GM18505 (cell line): ENCODE data around the gene DNASE1L1.

Source experiments
- ATAC-seq: cut with Tn5 transposase; IDR thresholded peaks from one replicate; pipeline ENCODE4 v1.9.1; 2021; ENCODE audit not compliant: unreplicated experiment
- POLR2A ChIP-seq: IDR thresholded peaks from 4 replicates; pipeline ENCODE4 v1.6.1; 2011; ENCODE audit warnings: borderline replicate concordance; ENCODE audit not compliant: insufficient read depth, insufficient read length; ENCODE audit errors: extremely low read depth

The DNASE1L1 gene

GRCh38 chrX:154378799-154379568 lies 30.1 kb downstream of the DNASE1L1 start, which contains the start of gene EMD:
EMD (plus strand) TSS chrX:154379295; CDS start chrX:154379485, 190 bp downstream.
- peak; percentile 75 for ATAC-seq
- TF ChIP-seq POLR2A: peak; percentile 66

- peak; percentile 55 for TF ChIP-seq POLR2A
- peak; percentile 0 for ATAC-seq
Observed at GRCh38 chrX:154378059-154378798, 30.8 kb downstream of the DNASE1L1 start.

GRCh38 chrX:154376774-154377173 lies 32.3 kb downstream of the DNASE1L1 start:
- TF ChIP-seq POLR2A: no peak
- ATAC-seq: no peak

- no peak for ATAC-seq
- no peak for TF ChIP-seq POLR2A
Observed at GRCh38 chrX:154375156-154375504, 33.9 kb downstream of the DNASE1L1 start.

- no peak for TF ChIP-seq POLR2A
- no peak for ATAC-seq
Observed at GRCh38 chrX:154374313-154375155, 34.5 kb downstream of the DNASE1L1 start, which contains the start of gene FLNA. FLNA (minus strand) TSS chrX:154374634; CDS start chrX:154371245, 3,389 bp downstream.

GRCh38 chrX:154373340-154374306 lies 35.4 kb downstream of the DNASE1L1 start:
- no peak for TF ChIP-seq POLR2A
- no peak for ATAC-seq

- no peak for TF ChIP-seq POLR2A
- ATAC-seq: no peak
Observed at GRCh38 chrX:154372612-154373022, 36.4 kb downstream of the DNASE1L1 start.

GRCh38 chrX:154371789-154372300 lies 37.2 kb downstream of the DNASE1L1 start:
- ATAC-seq: no peak
- no peak for TF ChIP-seq POLR2A

GRCh38 chrX:154371017-154371788 lies 37.9 kb downstream of the DNASE1L1 start:
- peak; percentile 99 for TF ChIP-seq POLR2A
- peak; percentile 55 for ATAC-seq

GRCh38 chrX:154370300-154371016 lies 38.6 kb downstream of the DNASE1L1 start:
- ATAC-seq: no peak
- TF ChIP-seq POLR2A: no peak
